Transverse colon (tissue), 4 donors: ENCODE results near the gene EXOC3L4. TPM values are rescaled to one million over a fixed set of nuclear protein-coding genes. Genes with fewer than 3 reads are reported as not detected.
A peak's percentile ranks its signal among the peaks of the same experiment; 100 is the strongest.

Experiments
- DNase-seq: peaks from one replicate; pipeline ENCODE4 v3.0.0-alpha.2; 2019
- H3K27ac ChIP-seq, 4 donors: fragments of 200-600 bp; sonication (generic); 2 replicates each; pipeline ENCODE4 v1.5.1; 2016 to 2018; ENCODE audit warnings: inconsistent platforms in 4 of 4
- H3K27me3 ChIP-seq: fragments of 200-600 bp; sonication (generic); 2 replicates; pipeline ENCODE4 v1.5.1; 2017; ENCODE audit warnings: inconsistent platforms
- H3K36me3 ChIP-seq, 4 donors: fragments of 200-600 bp; sonication (generic); 2 replicates each; pipeline ENCODE4 v1.5.1; 2017 to 2019; ENCODE audit warnings: inconsistent platforms in 4 of 4
- H3K4me1 ChIP-seq, 4 donors: fragments of 200-600 bp; sonication (generic); 2 replicates each; pipeline ENCODE4 v1.5.1; 2017 to 2020; ENCODE audit warnings: inconsistent platforms in 4 of 4
- H3K4me3 ChIP-seq, 4 donors: fragments of 200-600 bp; sonication (generic); 1 replicate in 1 of 4; 2 replicates in 3 of 4; pipeline versions ENCODE4 v1.5.1 to v1.6.1; 2017 to 2019; ENCODE audit warnings: inconsistent platforms in 4 of 4
- H3K9me3 ChIP-seq, 2 donors: fragments of 200-600 bp; sonication (generic); 2 replicates each; pipeline ENCODE4 v1.5.1; 2017 to 2019; ENCODE audit warnings: inconsistent platforms in 2 of 2
- CTCF ChIP-seq, 5 experiments: fragments of 200-600 bp in 3 of 5; fragments of 450-650 bp in 2 of 5; sonication (generic) in 3 of 5; IDR thresholded peaks; 1 replicate in 2 of 5; 2 replicates in 3 of 5; pipeline ENCODE4 v1.5.1; 2016 to 2017; ENCODE audit warnings: antibody characterized with exemption in 5 of 5, inconsistent platforms in 3 of 5, mild to moderate bottlenecking in 2 of 5, moderate library complexity in 1 of 5
- EP300 ChIP-seq: sonication (generic); formaldehyde crosslinking; IDR thresholded peaks from one replicate; pipeline ENCODE4 v1.6.1; 2017; ENCODE audit warnings: antibody characterized with exemption, low read depth
- POLR2A ChIP-seq: fragments of 450-650 bp; IDR thresholded peaks from one replicate; pipeline ENCODE4 v1.6.1; 2016; ENCODE audit warnings: antibody characterized with exemption, mild to moderate bottlenecking, moderate library complexity
- POLR2AphosphoS5 ChIP-seq, 3 donors: sonication (generic); formaldehyde crosslinking; IDR thresholded peaks; one replicate each; pipeline ENCODE4 v1.6.1; 2016; ENCODE audit warnings: antibody characterized with exemption in 3 of 3
- WGBS, 2 donors: methylation state at CpG; one replicate each; pipeline ENCODE4 v1.1.5; 2018; ENCODE audit warnings: low coverage in 1 of 2; 5-methylcytosine and 5-hydroxymethylcytosine counted together
- in situ Hi-C, 4 donors: fragments of 200-750 bp; cut with MboI; loops; one replicate each; pipeline versions ENCODE4 v1.15.0 to v1.15.1; 2017; ENCODE audit warnings: low sequenced_read_pairs in 3 of 4, low pct_ligation_motif_present in 1 of 4, low pct_unique_long_range_greater_than_20kb in 1 of 4
- intact Hi-C: fragments of 100-400 bp; cut with DNase I; formaldehyde crosslinking; loops from one replicate; pipeline ENCODE4 v1.15.1; 2023; ENCODE audit warnings: low total_unique reads
- total RNA-seq, 4 donors: library from RNA; depleted of rRNA; stranded (reverse); fragments of >200 nt; gene quantifications; one replicate each; pipeline ENCODE4 v1.1.0, GENCODE V29; 2016

EXOC3L4 gene
- total RNA-seq, 4 donors from 2014 or later = 15.2 to 49.0 (median 30.3) TPM

GRCh38 chr14:103138301-103139131, 44.0 kb downstream of the EXOC3L4 start:
- Histone ChIP-seq H3K27me3 (peaks cover 42% of the 10 kb centered on the region), H3K9me3 (no peaks in the 10 kb centered on the region), H3K4me1 (peaks cover 0 to 21% (median 6%) of the 10 kb centered on the region in 4 donors), H3K27ac (peak overlapping the region in 2 of 4 donors; percentile 9 to 29), H3K4me3 (peak overlapping the region in 1 of 4 donors; percentile 14), H3K36me3 (no peaks in the 10 kb centered on the region)
- DNase-seq = no peak
- WGBS, 2 donors = 4 to 58% methylated on average over 4 to 53 of the region's 66 CpGs
- intact Hi-C loops (no loop called here), in situ Hi-C loops (no loop called here)
- TF ChIP-seq CTCF (IDR thresholded peaks at IDR 0.05) = no peak
- TF ChIP-seq POLR2A = no peak
- no peak for TF ChIP-seq POLR2AphosphoS5 (IDR thresholded peaks at IDR 0.05)
- no peak for TF ChIP-seq EP300

- intact Hi-C loops (no loop called here), in situ Hi-C loops (no loop called here)
- no peak for DNase-seq
- TF ChIP-seq CTCF (IDR thresholded peaks at IDR 0.05) (no peak), POLR2A (no peak), EP300 (no peak), POLR2AphosphoS5 (IDR thresholded peaks at IDR 0.05) (no peak)
- peak overlapping the region in 1 of 4 donors; percentile 29 for H3K27ac ChIP-seq
- no peaks in the 10 kb centered on the region for H3K36me3 ChIP-seq
- peaks cover 44% of the 10 kb centered on the region for H3K27me3 ChIP-seq
- H3K4me3 ChIP-seq = peak overlapping the region in 1 of 4 donors; percentile 14
- no peaks in the 10 kb centered on the region for H3K9me3 ChIP-seq
- peaks cover 0 to 21% (median 6%) of the 10 kb centered on the region in 4 donors for H3K4me1 ChIP-seq
- 55 to 67% methylated on average over 26 to 29 of the region's 29 CpGs for WGBS, 2 donors
These were observed 44.9 kb downstream of the EXOC3L4 start for GRCh38 chr14:103139132-103140025.

GRCh38 chr14:103140316-103141109, 46.0 kb downstream of the EXOC3L4 start:
- Histone ChIP-seq H3K4me1 (peaks cover 0 to 21% (median 6%) of the 10 kb centered on the region in 4 donors), H3K9me3 (no peaks in the 10 kb centered on the region), H3K27me3 (peaks cover 44% of the 10 kb centered on the region), H3K27ac (no peak overlapping the region), H3K36me3 (no peaks in the 10 kb centered on the region), H3K4me3 (no peak overlapping the region)
- intact Hi-C loops (no loop called here), in situ Hi-C loops (no loop called here)
- TF ChIP-seq CTCF (IDR thresholded peaks at IDR 0.05) (no peak), POLR2A (no peak), POLR2AphosphoS5 (IDR thresholded peaks at IDR 0.05) (no peak), EP300 (no peak)
- no peak for DNase-seq
- 29 to 45% methylated on average over 3 to 12 of the region's 12 CpGs for WGBS, 2 donors
